ENCODE measurements around the gene SLC47A1. TPM values are rescaled to one million over a fixed set of nuclear protein-coding genes. Genes with fewer than 3 reads are reported as not detected.
"Not testable (repeated sequence)": the region's sequence is repeated elsewhere in the genome, so short reads cannot be mapped to it uniquely, and the experiment has no call there.

Gene SLC47A1
- total RNA-seq, 2 donors from 2014 or later: not detected

DNA sequence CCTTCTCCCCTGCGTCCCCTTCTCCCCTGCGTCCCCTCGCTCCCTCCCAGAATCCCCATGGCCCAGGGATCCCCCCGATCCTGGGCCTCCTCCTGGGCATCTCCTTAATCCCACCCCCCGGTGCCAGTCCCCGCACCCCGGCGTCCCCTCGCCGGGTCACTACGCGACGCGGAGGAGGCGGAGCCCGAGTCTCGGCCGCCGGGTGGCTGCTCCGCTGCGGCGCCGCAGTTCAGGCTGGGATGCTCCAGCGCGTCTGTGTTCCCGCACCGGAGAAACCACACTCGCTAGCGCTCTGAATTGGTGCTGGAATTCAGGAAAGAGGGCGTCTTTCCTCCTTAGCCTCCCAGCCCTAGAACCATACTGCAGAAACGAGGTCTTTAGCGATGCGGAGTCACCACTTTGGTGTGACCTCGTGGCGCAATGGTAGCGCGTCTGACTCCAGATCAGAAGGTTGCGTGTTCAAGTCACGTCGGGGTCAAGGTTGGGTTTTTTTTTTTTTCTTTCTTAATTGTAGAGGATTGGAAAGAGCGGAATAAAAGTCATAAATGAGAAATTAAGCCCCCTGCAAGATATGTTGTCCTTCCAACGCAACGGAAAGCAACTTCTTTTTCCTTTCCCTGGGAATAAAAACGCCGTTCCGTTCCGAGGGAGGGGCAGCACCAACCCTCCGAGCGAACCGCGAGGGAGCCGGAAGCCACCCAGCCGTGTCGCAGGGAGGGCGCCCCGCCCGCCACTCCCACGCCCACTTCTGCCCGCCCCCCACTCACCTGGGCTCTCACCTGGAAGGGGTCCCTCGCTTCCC is 25.7 kb upstream of the SLC47A1 start:
- H3K4me1 Mint-ChIP-seq: peaks cover 9% of the 10 kb centered on the region
- H3K27ac Mint-ChIP-seq: peak overlapping the region; percentile 98
- ATAC-seq: peak; percentile 81
- DNase-seq: peak; percentile 57 to 89 (median 77)
- H3K36me3 Mint-ChIP-seq (ENCODE audit: low read depth): peaks cover 2% of the 10 kb centered on the region
- H3K9me3 ChIP-seq (ENCODE audit: control insufficient read depth, low read length, poor library complexity, severe bottlenecking): no peaks in the 10 kb centered on the region
- peak overlapping the region; percentile 93 for H3K4me3 Mint-ChIP-seq
- H3K27me3 Mint-ChIP-seq: peaks cover 4% of the 10 kb centered on the region

DNA sequence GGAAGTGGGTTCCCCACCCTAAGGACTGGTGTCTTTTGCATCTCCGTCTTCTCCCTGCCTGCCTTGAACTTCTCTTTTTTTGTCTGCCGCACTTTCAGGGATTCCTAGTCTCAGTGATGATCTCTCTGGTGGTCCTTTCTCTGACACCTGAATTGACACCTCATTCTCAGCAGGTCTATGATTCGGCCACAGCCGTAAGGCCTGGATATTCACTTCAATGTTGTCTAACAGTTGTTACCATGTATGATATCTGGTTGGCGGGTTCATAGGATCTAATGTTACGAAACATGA is 25.1 kb upstream of the SLC47A1 start:
- H3K27ac Mint-ChIP-seq: peak overlapping the region; percentile 98

DNA sequence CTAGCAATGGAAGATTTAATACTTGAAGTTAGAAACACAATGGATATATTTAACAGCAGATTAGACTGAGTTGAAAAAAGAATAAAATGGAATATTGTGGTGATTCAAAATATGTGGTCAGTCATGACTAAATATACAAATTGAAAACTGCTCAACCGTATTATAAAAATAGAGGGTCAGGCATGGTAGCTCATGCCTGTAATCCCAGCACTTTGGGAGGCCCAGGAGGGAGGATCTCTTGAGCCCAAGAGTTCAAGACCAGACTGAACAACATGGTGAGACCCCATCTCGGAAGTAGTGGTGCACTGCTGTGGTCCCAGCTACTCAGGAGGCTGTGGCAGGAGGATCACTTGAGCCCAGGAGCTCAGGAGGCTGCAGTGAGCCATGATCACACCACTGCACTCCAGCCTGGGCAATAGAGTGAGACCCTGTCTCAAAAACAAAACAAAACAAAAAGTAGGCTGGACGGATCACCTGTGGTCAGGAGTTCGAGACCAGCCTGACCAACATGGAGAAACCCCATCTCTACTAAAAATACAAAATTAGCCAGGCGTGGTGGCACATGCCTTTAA is 24.3 kb upstream of the SLC47A1 start:
- not testable (repeated sequence) for H3K36me3 Mint-ChIP-seq (ENCODE audit: low read depth); H3K9me3 ChIP-seq (ENCODE audit: control insufficient read depth, low read length, poor library complexity, severe bottlenecking); H3K27me3 Mint-ChIP-seq; H3K4me3 Mint-ChIP-seq; ATAC-seq; DNase-seq
- Mint-ChIP-seq H3K4me1 (peaks cover 14% of the 10 kb centered on the region), H3K27ac (peak overlapping the region; percentile 98)

More for the DNA sequence above, 25.1 kb upstream of the SLC47A1 start:
- Mint-ChIP-seq H3K36me3 (ENCODE audit: low read depth) (peaks cover 2% of the 10 kb centered on the region), H3K4me3 (peak overlapping the region; percentile 93), H3K27me3 (peaks cover 4% of the 10 kb centered on the region), H3K4me1 (peaks cover 9% of the 10 kb centered on the region)
- DNase-seq (no peak), ATAC-seq (no peak)
- H3K9me3 ChIP-seq (ENCODE audit: control insufficient read depth, low read length, poor library complexity, severe bottlenecking): no peaks in the 10 kb centered on the region

DNA sequence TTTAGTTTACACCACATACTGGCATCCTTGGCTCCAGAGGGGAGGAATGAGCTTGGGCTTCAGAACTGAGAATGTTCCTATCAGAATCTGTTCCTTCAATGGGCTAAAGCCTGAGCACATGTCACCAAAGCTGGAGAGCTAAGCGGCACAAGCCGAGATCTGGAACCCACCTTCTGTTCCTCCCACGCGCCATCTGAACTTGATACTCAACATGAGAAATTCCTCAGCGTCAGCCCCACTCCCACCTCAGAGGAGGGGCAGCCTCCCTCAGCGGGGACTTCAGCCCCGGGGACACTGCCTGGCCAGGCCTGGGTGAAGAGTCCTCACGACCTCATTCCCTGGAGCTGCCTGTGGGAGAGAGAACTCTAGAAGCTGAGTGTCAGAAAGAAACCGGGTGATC is 22.8 kb upstream of the SLC47A1 start:
- H3K9me3 ChIP-seq (ENCODE audit: control insufficient read depth, low read length, poor library complexity, severe bottlenecking): no peaks in the 10 kb centered on the region
- Mint-ChIP-seq H3K4me1 (peaks cover 14% of the 10 kb centered on the region), H3K4me3 (peak overlapping the region; percentile 50), H3K36me3 (ENCODE audit: low read depth) (peaks cover 2% of the 10 kb centered on the region), H3K27me3 (peaks cover 4% of the 10 kb centered on the region), H3K27ac (no peak overlapping the region)
- no peak for DNase-seq
- no peak for ATAC-seq

DNA sequence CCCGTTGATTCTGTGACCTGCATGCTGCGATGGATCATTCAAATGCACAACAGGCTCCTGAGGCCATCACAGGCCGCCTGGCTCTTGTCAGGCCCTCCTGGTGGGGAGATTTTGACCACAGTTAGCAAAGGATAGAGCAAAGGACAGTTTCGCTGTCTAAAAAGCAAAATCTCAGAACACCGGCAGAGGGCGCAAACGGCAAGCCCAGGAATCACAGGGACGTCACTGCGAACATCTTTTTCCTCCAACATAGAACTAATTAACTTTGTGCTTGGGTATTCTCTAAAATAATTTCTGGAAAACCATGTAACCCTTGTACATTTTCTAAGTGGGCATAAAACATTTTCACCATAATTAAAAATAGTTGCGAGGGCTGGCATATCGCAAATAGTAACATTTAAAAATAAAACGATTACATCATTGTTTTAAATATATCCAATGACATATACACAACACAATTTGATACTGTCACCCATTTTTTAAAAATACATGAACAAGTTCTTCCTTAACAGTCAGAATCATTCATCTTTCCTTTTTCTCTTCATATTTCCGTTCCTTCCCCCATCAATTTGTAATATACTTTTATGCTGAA is 19.7 kb upstream of the SLC47A1 start:
- H3K9me3 ChIP-seq (ENCODE audit: control insufficient read depth, low read length, poor library complexity, severe bottlenecking): no peaks in the 10 kb centered on the region
- no peak overlapping the region for H3K4me3 Mint-ChIP-seq
- H3K27me3 Mint-ChIP-seq: no peaks in the 10 kb centered on the region
- ATAC-seq (peak; percentile 63), DNase-seq (peak; percentile 37 to 57 (median 38))
- no peaks in the 10 kb centered on the region for H3K36me3 Mint-ChIP-seq (ENCODE audit: low read depth)
- peaks cover 4% of the 10 kb centered on the region for H3K4me1 Mint-ChIP-seq
- peak overlapping the region; percentile 60 for H3K27ac Mint-ChIP-seq

DNA sequence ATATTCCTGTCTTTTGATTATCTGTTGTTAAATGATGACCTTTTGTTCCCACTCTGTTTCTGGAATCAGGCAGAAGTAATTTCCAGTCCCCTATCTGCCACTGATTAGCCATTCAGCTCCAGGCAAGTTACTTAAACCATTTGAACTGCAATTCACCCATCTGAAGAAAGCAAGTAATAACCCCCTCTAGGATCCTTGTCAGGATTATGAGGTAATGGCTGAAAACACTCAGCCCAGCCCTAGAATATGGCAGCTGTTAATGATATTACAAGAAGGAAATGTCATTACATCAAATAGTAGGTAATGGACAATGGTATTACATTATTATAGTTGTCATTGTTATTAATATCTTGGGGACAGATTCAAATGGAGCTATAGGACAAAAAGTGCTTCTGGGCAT is 16.0 kb upstream of the SLC47A1 start:
- Mint-ChIP-seq H3K36me3 (ENCODE audit: low read depth) (no peaks in the 10 kb centered on the region), H3K27ac (no peak overlapping the region), H3K27me3 (peaks cover 6% of the 10 kb centered on the region), H3K4me1 (peaks cover 4% of the 10 kb centered on the region), H3K4me3 (no peak overlapping the region)
- H3K9me3 ChIP-seq (ENCODE audit: control insufficient read depth, low read length, poor library complexity, severe bottlenecking): no peaks in the 10 kb centered on the region
- no peak for DNase-seq
- ATAC-seq: no peak

DNA sequence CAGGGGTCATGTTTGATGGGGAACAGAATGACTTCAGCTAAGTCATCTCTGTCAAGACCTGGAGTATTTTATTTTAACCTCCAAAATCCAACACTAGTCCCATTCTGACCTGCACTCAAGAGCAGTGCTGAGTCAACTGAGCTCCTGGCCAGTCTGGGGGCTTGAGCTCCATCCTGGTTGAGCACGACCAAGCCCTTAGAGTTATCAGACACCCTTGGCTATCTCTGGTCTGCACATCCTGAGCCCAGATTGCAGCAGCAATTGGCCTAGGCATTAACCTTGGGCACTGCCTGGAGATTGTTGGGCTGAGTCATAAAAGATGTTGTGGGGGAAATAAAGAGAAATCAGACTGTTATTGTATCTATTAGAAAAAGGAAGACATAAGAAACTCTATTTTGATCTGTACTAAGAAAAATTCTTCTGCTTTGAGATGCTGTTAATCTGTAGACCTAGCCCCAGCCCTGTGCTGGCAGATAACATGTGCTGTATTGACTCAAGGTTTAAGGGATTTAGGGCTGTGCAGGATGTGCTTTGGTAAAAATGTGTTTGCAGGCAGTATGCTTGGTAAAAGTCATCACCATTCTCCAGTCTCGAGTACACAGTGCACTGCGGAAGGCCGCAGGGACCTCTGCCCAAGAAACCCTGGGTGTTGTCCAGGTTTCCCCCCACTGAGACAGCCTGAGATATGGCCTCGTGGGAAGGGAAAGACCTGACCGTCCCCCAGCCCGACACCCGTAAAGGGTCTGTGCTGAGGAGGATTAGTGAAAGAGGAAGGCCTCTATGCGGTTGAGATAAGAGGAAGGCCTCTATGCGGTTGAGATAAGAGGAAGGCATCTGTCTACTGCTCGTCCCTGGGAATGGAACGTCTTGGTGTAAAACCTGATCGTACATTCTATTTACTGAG is 14.0 kb upstream of the SLC47A1 start:
- H3K36me3 Mint-ChIP-seq (ENCODE audit: low read depth); H3K4me3 Mint-ChIP-seq; H3K9me3 ChIP-seq (ENCODE audit: control insufficient read depth, low read length, poor library complexity, severe bottlenecking); DNase-seq; H3K4me1 Mint-ChIP-seq; ATAC-seq; H3K27ac Mint-ChIP-seq: not testable (repeated sequence)
- H3K27me3 Mint-ChIP-seq: peaks cover 11% of the 10 kb centered on the region

DNA sequence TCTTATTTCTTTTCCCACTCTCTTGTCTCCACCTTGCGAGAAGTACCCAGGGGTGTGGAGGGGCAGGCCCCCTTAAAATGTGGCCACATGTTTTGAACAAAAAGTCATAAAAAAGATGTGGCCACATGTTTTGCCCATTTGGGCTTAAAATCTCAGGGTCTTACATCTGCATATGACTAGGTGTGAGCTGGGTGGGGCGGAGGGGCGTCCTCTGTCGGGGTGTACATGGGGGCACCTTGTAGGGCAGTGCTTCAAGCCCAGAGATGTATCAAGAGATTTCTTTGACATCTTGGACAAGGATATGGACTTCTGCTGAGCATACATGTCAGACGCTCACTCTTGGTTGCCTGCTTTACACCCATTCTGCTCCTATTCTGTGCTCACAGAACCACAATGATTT is 13.0 kb upstream of the SLC47A1 start:
- H3K36me3 Mint-ChIP-seq (ENCODE audit: low read depth): no peaks in the 10 kb centered on the region
- peaks cover 11% of the 10 kb centered on the region for H3K27me3 Mint-ChIP-seq
- no peak overlapping the region for H3K4me3 Mint-ChIP-seq

DNA sequence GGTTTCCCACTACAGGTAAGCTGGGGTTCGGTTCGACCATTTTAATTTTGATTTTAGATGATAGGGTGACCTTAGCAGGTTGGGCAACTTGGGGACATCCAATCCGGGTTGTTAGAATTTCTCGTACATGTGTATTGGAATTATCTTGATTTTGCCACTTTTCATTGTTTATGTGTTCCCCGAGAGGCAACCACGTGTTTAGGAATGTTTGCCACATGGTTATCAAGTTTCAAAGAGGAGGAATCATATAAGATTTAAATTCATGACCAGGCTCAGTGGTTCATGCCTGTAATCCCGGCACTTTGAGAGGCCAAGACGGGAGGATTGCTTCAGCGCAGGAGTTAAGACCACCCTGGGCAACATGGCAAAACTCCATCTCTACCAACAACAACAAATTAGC is 10.0 kb upstream of the SLC47A1 start:
- Mint-ChIP-seq H3K27ac (no peak overlapping the region), H3K36me3 (ENCODE audit: low read depth) (no peaks in the 10 kb centered on the region), H3K4me3 (no peak overlapping the region), H3K4me1 (no peaks in the 10 kb centered on the region), H3K27me3 (peaks cover 22% of the 10 kb centered on the region)
- H3K9me3 ChIP-seq (ENCODE audit: control insufficient read depth, low read length, poor library complexity, severe bottlenecking): no peaks in the 10 kb centered on the region
- DNase-seq (no peak), ATAC-seq (no peak)

More for the DNA sequence above, 13.0 kb upstream of the SLC47A1 start:
- Mint-ChIP-seq H3K27ac (no peak overlapping the region), H3K4me1 (no peaks in the 10 kb centered on the region)
- ATAC-seq: no peak
- no peak for DNase-seq
- H3K9me3 ChIP-seq (ENCODE audit: control insufficient read depth, low read length, poor library complexity, severe bottlenecking): no peaks in the 10 kb centered on the region

DNA sequence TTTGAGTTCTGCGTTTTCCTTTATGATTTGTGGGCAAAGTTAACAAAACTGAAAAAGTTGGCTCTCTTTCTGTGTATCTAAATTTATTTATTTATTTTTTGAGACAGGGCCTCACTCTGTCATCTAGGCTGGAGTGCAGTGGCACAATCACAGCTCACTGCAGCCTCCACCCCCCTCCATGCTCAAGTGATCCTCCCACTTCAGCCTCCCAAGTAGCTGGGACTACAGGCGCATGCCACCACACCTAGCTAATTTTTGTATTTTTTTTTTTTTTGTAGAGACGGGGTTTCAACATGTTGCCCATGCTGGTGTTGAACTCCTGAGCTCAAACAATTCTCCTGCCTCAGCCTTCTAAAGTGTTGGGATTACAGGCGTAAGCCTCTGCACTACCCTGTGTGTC is 6.7 kb upstream of the SLC47A1 start:
- not testable (repeated sequence) for H3K4me3 Mint-ChIP-seq; H3K9me3 ChIP-seq (ENCODE audit: control insufficient read depth, low read length, poor library complexity, severe bottlenecking); H3K36me3 Mint-ChIP-seq (ENCODE audit: low read depth); DNase-seq; ATAC-seq; H3K4me1 Mint-ChIP-seq
- Mint-ChIP-seq H3K27ac (peak overlapping the region; percentile 37), H3K27me3 (peaks cover 32% of the 10 kb centered on the region)

DNA sequence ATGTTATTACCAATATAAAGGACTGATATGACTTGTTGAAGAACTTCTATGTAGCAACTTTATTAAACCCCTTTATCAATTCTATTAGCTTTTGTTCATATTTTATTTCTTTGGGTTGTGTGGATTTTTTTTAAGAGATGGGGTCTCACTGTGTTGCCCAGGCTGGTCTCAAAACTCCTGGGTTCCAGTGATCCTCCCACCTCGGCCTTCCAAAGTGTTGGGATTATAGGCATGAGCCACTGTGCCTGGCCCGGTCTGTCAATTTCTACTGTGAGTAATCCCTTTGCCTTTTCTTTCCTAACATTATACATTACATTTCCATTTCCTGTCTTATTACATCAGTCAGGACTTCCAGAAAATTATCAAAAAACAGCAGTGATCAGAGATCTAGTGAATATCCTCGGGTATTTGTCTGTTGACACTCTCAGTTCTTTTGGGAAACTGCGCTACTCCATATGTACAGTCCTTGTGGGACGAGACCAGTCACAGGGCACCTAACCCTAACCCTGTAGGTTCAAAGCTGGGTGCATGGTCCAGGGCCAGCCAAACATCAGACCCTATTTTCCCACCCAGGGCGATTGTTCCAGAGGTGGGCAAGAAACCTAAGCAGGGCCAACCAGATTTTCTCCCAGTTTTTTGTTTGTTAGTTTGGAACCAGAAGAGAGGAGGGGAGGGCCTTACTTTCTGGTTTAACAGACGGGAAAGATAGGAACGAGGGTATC is 1.7 kb upstream of the SLC47A1 start:
- Mint-ChIP-seq H3K27ac (no peak overlapping the region), H3K36me3 (ENCODE audit: low read depth) (no peaks in the 10 kb centered on the region), H3K4me1 (peaks cover 6% of the 10 kb centered on the region), H3K4me3 (peak overlapping the region; percentile 31), H3K27me3 (peaks cover 49% of the 10 kb centered on the region)
- ATAC-seq (no peak), DNase-seq (no peak)
- H3K9me3 ChIP-seq (ENCODE audit: control insufficient read depth, low read length, poor library complexity, severe bottlenecking): no peaks in the 10 kb centered on the region

DNA sequence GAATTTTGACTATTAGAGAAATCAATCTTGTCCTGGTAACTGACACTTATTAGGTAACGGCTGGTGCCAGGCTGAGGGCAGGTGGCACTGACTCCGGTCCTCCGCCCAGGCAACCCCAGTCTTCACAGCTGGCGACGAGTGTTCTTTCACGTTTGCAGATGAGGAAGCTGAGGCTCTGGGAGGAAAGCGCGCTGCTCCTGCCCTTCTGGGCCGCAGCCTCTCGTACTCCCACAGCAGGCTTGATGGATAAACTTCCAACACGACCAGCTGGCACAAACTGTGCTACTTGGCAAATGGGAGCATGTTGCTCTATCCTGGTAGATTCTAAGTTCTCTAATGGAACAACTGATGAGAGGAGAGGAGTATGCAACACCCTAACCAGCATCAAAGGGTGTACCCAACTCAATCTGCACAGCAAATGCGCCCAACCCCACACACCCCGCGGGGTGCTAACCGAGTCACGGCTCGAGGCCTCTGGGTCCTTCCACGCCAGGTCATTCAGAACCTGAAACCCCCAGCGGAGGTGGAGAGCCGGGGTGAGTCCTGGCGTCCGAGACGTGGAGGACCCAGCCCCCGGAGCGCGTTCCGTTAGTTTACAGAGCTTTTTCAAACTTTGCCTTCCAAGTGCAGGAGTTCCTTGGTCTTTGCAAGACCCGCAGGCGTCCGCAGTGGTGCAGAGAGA is 477 bp upstream of the SLC47A1 start:
- H3K9me3 ChIP-seq (ENCODE audit: control insufficient read depth, low read length, poor library complexity, severe bottlenecking): no peaks in the 10 kb centered on the region
- ATAC-seq (no peak), DNase-seq (no peak)
- Mint-ChIP-seq H3K36me3 (ENCODE audit: low read depth) (no peaks in the 10 kb centered on the region), H3K27ac (no peak overlapping the region), H3K4me1 (peaks cover 8% of the 10 kb centered on the region), H3K4me3 (peak overlapping the region; percentile 72), H3K27me3 (peaks cover 56% of the 10 kb centered on the region)

Data from T-helper 17 cell (primary cell).